Inflammatory macrophage treated with lipopolysaccharide for 4 hours (primary cell): ENCODE data around the gene DPF3.
A peak's percentile ranks its signal among the peaks of the same experiment; 100 is the strongest.

Experiments
- DNase-seq: peaks from one replicate; pipeline ENCODE4 v3.0.0-alpha.2; 2020

The DPF3 gene

DNA sequence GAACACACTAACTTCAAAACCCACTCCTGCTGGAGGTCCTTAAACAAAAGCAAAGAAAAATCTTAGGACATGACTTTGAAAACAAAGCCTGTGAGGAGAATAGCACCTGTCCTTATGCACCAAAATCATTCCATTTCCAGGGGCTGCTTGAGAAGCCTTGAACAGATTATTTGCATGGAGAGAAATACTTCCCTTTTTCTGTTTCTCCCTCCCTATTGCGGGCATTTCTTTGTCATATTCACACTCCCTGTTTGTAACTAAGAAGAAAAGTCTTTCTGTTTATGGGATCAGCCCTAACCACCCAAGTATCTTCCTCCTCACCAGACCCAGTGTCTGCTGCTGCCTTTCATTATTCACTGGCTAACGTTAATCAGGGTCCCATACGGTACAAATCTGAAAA is 218.8 kb downstream of the DPF3 start:
- DNase-seq: peak; percentile 32

DNA sequence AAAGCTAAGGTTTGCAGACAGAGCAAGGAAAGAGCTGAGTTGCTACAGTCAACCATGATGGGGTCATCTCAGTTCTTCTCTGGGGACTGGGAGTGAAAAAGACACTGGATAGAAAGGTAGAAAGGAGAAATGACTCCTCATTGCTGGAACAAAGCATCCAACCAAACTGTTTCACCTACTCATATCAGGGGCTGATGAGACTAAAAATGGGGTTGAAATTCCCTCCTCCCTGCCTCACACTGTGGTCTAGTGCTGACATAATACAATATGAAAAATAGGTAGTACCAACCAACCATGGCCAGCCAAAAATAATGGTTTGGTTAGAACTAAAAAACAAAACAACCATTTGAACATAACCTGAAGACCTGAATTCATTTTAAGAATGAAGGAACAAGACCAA is 220.7 kb downstream of the DPF3 start:
- no peak for DNase-seq

DNA sequence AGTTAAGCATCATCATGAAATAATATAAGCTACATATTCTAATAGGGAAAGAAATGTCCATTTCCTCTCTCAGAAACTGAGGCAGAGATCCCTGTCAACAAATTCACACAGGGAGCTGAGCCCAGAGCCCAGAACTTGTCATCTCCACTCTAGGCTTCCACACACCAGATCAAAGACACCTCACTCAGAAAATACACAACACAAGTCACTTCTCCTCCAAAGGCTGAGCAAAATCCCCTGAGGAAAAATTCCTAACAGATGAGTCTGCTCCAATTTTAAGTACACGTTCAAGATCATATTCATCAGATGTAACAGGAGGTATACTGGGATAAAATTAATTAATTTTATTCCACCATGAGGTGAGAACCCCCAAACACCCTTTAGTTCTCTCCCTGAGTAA is 227.3 kb downstream of the DPF3 start:
- DNase-seq: no peak

DNA sequence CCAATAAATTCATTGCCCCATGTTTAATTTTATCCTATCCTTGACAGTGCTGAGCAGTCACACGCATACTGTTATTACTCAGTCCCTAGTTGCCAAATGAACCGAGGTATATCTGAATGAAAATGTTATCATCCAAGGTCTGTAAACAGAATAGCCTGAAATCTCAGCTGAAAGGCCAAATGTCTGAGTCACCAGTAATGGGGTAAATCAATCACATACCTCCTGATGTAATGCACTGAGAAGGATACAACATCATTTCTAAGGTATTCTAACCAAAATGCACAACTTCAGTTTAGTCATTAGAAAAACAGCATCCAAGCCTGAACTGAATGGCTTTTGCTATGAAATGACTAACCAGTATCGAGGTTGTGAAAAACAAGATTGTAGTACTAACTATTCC is 228.6 kb downstream of the DPF3 start:
- DNase-seq: no peak

DNA sequence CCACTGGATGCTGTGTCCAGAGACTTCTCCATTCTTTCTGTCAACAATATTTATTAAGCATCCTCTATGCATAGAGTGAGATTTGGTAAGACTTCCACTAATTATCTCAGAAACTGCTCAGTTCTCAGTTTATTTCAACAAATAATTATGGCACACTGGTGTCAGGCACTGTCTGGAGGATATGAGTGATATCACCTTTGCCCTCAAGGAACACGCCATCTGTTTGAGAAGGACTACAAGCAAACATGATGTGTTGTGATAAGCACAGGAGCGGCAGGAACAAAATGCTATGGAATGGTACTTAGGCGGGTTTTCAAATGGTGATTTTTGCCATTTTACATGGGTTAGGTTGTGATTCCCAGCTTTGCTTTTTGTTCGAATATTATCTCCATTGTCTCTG is 229.2 kb downstream of the DPF3 start:
- DNase-seq: no peak

DNA sequence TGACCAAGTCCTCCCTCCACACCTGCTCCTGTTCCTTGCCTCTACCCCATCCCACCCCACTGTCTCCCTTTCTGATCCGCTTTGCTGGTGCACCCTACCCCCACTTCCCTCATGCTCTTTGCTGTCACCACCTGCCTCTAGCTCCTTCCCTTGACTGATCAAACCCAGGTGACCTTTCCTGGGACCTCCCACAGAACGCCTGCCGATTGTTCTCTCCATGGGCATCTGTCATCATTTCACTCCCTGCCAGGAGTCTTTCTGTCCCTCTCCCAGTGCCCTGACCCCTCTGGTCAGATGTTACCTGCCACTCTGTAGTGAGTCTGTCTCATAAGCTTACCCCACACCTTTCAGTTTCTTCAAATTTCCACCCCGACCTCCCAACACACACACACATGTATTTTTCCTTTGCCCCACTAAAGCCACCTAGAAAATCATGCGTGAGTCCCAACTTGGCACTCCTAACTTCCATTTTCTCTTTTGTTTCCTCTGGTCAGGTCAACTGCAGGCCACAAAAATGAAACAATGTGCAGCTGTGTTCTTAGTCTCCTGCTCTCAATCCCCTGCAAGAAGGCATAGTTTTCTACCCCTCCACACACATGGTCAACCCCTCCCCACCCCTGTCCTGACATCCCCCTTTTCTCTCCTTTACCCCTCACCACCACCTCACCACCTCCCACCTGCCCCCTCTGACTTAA is 229.8 kb downstream of the DPF3 start:
- DNase-seq: no peak

DNA sequence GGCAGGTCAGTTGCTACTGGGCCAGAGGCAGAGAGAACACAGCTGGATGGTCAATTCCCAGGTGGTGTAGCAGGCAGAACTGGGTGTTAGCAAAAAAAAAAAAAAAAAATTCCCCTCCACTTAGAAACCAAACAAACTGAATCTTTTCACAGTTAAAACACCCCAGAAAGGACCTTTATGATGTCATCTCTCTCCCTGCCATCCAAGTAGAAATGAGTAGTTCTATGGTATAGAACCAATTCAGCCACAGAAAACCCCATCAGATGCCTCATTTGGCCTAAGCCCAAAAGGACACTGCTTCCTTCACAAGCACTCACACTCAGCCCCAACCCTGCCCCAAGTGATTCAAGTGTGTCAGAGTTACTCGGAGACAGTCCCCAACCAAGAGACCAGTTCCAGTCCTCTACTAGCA is 230.8 kb downstream of the DPF3 start:
- DNase-seq: no peak

DNA sequence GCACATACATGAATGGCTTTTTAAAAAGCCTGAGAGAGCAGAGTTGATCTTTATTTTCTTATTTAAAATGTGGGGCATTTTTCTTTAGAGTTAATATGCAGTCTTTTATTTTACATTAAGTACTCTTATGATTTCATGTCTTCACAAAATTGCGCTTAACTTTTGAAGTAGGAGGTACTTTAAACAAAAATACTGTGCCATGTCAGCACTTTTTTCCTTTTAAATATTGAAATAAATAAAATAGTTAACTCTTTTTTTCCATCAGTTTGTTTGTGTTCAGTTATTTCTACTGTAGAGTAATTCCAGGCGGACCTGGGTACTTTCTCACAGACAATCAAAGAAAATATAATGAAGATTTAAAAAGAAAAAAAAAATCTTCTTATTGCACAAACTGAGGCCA is 231.7 kb downstream of the DPF3 start:
- DNase-seq: no peak

DNA sequence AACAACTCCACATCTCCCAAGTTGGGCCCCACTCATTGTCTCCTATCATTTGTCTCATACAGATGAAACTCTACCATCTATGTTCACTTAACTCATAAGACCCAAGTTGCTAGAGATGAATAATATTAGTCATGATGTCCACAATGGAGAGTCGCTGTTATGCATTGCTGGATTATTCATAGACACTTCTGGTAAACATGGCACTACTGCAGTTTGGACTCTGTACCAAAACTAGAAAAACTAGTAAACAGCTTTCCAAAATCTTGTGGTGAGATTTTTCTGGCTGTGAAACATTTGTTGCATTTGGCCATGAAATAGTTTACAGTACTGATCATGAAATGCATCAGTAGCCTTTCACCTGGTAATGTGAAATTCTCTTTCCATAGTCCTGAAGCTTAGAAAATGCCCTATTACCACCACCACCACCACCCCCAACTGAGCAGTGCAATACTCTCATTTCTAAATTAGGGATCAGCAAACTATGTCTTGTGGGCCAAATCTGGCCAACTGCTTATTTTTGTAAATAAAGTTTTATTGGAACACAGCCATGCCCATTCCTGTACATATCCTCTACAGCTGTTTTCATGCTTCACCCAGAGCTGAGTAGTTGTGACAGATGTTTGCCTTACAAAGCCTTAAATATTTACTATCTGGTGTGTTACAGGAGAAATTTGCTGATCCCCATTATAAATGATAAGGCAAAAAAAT is 236.5 kb downstream of the DPF3 start:
- no peak for DNase-seq

DNA sequence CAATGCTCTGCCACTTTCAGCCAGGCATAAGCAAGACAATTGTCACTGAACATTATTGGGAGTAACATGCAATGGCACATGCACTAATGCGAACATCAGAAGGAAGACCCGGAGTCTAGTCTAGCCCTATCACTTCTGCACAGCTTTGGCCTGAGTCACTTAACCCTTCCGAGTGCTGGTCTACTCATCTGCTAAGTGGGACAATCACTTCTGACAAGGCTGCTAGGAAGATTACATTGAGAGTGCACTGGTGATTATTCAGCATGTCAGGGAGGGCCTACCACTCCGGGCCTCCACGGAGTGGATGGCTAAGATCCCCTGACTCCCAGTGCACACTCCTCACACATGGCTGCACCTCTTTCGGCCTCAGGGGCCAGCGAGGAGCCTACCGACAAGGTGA is 240.9 kb downstream of the DPF3 start:
- no peak for DNase-seq

DNA sequence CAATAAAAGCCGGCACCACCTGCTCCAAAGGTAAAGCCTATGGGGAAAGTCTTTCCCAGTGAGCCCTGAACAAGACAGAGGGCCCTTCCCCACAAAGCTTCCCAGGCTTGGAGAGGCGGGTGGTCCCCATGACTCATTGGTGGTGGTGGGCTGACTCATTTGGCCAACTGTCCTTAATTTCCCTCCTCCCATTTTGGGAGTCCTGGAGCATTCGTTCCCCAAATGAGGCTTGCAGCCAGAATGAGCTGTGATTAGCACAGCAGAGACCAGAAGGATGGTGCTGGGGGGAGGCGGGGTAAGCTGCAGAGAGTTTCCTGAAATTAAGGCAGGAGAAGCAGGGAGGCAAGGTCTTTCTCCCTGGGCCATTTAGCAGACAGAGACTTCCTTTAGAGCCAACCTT is 241.7 kb downstream of the DPF3 start:
- no peak for DNase-seq

DNA sequence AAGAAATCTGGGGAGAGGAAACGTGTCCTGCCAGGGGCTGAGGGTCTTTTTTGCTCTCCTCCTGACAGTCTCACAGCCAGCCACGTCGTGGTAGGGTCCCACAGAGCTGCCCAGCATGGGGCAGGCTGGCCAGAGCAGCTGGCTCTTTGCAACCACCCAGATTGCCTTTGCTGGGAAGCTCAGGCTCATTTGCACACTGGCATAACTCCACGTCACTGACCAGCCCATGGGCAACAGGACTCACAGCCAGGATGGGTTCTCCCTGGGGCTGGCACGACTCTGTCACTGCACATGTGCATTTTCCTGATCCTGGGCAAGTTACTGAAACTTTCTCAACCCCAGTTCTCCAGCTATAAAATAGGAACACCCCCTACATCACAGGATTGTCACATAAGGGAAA is 242.2 kb downstream of the DPF3 start:
- no peak for DNase-seq

DNA sequence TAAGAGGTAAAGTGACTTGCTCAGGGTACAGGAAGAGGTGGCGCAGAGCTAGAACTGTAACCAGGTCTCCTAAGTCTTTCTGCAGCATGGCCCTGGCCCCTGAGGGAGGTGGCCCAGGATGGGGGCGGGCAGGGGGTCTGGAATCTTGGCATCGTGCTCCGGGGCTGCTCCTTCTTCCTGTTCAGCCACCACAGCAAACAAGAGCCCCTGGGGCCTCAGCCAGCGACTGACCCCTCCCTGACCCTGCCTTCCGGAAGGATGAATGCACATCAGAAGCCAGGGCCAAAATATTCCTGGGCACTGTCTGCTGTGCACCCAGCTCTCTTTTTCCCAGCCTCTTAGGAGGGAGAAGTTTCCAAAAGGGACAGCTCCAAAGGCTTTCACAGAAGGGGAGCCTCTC is 242.8 kb downstream of the DPF3 start:
- no peak for DNase-seq

DNA sequence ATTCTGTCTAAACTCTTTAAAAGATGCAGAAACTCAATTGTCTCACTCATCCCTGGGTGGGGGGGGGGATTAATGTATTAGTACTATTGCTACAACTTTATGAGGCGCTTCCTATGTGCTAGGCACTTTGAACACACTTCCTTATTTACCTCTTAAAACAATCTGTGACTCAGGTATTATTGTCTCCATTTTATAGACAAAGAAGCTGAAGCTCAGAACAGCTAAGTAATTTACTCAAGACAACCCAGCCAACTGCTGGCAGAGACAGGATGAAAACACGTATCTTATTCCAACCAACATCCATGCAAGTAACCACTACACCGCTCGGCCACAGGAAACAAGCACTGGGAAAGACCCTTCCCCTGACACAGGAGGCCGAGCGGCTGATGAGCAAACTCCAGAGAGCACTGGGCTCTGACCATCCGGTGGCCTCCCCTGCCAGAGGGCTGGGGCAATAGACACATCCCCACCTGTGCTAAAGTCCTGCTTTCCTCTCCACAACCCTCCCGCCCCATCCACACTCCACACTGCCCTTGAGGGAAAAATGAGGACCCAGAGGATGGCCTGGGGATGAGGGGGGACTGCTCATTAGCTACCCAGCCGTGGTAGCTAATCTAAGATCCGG is 244.2 kb downstream of the DPF3 start:
- no peak for DNase-seq

DNA sequence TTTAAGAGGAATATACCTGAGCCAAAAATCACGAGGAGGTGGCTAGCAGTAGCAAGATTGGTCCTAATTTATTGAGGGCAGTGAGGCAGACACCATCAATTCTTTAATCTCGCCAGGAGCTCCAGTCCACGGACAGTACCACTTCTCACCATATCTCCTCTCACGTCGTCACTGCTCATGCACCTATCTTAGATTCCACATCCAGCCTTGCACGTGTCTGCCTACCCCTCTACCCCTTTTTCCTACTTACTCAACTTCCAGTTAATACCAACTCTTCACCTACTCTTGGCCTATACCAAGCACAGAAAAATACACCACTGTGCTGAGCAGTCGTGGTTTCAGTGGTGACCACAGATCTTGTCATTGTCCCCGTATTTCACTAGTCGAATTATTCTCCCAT is 246.1 kb downstream of the DPF3 start:
- DNase-seq: no peak

DNA sequence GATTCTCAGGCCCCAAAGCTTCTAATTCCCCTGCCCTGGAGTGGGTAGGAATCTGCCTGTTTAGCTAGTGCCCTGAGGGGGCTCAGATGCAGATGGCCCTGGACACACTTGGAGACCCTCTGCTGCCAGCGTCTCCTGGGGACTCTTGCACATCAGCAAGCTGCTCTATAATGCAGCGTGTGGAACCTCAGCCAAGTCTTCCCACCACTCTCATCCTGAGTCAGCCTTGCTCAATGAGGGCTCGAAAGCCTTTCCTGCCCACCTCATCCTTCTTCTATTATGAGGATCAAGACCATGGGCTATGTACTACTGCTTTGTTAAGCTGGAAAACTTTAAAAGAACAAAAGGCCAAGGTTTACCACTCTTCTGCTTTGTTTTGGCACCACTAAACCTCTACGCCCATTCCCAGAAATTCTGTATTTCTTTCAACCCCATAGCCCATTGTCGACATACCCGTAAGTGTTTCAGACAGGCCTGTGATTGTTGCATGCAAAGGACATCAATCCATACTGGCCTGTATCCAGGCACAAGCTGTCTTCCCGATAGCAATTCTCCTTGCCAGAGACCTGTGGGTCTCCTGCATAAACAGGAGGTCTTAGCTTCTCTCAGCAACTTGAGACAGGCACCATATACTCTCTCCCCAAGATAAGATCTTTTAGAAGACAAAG is 246.9 kb downstream of the DPF3 start:
- DNase-seq: no peak

DNA sequence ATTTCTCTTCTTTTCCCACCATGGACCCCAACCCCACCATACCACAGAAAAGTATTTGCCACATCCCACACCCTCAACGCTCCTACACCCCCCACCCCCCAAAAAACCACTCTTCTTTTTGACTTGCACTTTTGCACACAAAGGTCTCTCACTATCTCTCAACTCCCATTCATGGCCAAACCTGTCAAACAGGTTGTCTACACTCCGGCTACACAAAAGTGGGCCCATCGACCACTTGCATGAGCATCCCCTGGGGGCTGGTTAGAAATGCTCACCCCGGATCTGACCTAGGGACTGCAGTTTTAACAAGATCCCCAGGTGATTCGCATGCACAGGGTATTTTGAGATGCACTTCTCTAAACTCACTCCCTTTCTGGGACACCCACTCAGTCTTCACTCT is 248.2 kb downstream of the DPF3 start:
- no peak for DNase-seq

DNA sequence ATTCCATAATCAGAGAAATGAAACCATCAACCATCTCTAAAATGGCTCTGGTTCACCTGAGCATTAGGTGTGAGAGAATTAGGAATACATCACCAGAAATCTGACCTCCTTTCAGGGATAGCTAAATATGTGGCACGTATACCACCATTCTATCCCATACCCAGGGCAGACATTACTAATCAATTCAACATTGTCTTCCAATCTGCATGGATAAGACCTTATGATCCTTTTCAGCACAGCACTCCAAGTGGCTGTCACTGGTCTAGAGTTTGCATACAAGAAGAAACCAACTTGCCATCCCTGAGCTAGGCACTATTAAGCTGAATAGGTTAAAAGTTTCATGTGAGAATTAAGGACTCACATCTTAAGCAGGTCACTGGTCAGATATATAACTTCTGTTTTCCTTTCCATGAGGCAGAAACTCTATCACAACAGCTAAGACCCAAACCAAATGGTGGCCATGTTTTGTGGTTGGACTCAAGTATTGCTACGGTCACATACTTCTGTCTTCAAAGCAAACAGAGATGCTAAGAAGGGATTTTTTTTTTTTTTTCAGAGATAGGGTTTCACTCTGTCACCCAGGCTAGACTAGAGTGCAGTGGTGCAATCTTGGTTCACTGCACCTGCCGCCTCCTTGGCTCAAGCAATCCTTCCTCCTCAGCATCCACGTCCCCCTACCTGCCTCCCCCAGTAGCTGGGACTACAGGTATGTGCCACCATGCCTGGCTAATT is 249.0 kb downstream of the DPF3 start:
- DNase-seq: peak; percentile 6

DNA sequence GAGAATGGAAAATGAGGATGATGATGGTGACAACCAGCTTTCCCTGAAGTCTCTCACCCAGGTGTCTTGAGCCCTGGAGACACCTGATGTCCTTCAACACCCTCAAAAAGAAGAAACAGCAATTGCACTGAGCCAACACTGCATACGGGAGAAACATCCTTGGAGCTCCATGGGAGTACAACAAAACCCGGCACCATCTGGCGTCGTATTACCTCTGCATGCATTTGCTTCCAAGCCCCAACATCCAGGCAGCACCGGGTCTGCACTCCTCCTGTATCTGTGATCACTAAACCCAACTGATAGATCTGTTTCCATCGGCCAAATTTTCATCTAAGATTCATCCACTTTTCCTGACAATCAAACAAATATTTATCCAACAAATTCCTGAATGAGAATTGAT is 249.9 kb downstream of the DPF3 start:
- no peak for DNase-seq

DNA sequence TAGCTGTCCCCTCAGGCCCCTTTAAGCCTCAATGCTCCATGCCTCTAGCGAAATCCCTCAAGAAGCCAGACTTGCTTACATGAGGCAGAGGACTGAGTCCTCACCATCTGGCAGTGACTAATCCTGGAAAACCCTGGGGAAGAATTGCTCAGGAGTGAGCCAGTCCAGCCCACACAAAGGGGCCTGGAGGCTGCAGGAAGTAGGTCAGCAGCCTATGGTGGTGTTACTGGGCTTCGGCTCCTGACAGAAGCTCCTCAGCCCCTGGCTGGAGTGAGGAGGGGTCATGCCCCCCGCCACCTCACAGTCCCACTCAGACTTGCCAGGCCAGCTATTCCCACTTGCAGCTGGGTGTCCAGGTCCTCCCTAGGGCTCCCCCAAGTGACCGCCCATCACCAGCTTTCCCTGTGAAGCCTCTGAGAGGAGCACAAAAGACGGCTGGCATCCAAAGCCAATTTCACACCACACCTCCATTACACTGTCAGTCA is 250.5 kb downstream of the DPF3 start:
- DNase-seq: peak; percentile 90

DNA sequence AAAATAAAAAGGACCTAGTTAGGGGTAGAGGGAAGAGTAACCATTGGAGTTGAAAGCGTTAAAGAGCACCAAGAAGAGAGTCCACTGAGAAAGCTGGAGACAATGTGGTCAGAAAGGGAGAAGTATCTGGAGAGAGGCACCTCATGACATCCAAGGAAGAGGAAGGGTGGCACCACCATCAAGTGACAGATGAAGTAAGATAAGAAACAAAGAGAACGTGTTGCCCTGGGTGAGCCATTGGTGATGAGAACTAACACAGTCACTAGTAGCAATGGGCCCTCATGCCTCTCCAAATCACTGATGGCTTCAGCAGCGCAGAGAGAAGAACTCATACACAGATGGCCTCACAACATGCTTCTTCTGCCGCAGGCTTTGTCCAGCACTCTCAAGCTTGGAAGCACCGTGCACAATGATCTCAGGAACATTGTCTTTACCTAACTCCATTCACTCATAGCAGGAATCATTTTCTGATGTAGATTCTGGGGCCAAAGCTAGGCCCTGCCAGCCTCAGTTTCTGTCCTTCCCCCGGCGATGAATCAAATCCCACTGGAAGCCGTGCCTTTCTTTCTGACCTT is 252.9 kb downstream of the DPF3 start:
- DNase-seq: peak; percentile 66

DNA sequence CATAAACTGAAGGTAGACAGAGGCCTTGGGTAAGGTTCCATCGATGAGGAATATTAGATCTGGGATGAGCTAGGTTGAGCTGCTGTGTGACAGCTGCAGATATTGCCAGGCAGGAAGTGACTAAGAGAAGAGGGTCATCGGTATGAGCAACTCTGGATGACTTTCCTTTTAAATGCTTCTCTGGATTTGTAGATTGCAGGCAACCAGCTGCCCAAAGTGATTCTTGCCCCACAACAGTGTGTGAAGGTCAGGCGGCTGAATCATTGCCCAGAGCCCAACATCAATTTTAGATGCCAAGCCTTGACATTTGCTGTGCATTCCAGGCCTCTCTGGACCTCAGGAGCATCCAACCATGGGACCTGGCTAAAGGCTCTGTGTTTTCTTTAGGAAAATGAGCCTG is 255.9 kb downstream of the DPF3 start:
- DNase-seq: peak; percentile 78

DNA sequence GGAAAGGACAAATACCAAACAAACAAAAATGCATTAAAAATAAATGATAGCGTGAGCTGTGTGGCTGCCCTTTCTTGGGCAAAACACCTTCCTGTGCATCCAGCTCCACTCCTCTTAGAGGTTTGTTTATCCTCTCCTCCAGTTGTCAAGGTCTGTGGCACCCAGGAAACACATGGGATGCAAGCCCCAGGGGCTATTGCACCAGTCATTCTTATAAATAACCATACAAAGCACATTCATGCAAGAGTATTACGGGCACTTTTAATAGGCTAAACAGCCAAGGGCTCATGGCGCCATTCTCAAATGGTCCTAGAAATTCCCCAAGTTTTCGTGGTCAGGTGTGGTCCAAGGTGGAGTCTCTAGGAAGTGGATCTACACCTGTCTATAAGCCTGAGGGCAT is 257.0 kb downstream of the DPF3 start:
- no peak for DNase-seq
